HG03565 (cell line): ENCODE results near the gene PDE4D.
A peak's percentile ranks its signal among the peaks of the same experiment; 100 is the strongest.
"Not testable (repeated sequence)": the region's sequence is repeated elsewhere in the genome, so short reads cannot be mapped to it uniquely, and the experiment has no call there.

Source experiments
- ATAC-seq: cut with Tn5 transposase; IDR thresholded peaks from one replicate; pipeline ENCODE4 v1.9.1; 2021; ENCODE audit warnings: mild to moderate bottlenecking, moderate library complexity; ENCODE audit not compliant: unreplicated experiment

Gene PDE4D

DNA sequence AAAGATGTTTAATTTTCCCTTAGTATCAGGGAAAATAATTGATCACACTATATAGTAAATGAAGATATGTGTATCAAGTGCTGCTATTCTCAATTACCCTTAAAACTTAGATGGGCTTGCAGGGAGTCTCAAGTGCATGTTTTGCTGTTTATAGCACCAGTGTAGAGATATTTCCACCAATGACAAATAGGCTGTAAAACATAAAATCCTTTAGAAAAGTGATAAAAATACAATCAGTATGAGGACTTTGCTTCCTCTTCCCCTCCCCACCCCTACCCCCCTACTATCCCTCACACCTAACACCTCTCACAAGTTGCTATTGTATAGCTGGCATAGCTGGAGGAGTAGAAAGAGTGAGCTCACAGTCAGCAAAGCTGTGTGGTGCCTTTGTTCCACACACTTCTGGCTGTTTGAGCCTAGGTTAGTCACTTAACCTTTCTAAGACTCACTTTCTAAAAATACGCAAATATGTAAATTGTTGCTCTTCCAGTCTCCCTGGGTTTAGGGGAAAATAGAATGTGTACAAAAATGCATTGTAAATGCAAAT is 93.1 kb downstream of the PDE4D start:
- peak; percentile 18 for ATAC-seq

GRCh38 chr5:59799668-59800346 is 93.7 kb downstream of the PDE4D start:
- peak; percentile 62 for ATAC-seq

GRCh38 chr5:59798862-59799667 is 94.5 kb downstream of the PDE4D start:
- ATAC-seq, result peak; percentile 43

- ATAC-seq, result no peak
These were observed 98.4 kb downstream of the PDE4D start for GRCh38 chr5:59795141-59795540.

DNA sequence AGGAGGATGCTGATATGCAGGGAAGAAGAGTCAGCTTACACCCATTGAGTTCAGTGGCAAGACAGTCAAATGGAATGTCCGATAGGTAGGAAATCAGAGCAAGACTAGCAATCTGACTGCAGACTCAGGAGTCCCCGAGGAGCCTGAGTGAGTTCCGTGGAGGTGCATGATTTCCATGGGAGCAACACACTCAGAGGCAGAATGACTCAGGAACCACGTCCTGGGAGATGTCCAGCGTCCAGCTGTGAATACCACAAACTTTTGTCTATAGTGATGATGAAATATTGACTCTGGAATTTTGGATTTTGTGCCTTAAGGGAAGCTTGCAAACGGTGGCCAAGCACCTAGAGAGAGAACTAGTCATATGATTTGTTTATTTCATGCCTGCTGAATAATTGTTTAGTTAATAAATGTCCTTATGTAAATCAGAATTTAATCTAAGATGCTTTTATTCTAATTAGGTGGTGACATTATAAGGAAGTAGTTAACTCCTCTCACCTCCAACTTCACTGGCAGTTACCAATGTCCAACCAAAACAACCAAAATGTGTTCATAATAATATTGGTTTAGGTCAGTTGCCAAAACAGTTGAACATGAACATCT is 100.4 kb downstream of the PDE4D start:
- ATAC-seq, result no peak

DNA sequence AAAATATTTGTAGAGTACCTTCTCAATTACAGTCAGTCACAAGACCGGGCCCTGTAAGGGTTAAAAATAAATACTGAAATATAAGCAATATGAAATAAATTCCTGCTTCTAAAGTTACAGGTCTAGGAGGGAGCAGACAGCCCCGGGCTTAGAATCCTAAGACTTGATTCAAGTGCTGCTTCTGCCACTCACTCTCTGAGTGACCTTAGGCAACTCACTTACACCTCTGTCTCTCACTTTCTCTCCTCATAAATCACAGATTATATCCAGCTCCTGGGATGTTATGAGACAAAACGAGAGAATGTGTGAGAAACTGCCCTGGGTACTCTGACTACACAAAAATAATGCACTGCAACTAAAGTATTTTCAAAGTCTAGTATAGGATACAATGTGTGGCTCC is 101.9 kb downstream of the PDE4D start:
- ATAC-seq, result no peak

DNA sequence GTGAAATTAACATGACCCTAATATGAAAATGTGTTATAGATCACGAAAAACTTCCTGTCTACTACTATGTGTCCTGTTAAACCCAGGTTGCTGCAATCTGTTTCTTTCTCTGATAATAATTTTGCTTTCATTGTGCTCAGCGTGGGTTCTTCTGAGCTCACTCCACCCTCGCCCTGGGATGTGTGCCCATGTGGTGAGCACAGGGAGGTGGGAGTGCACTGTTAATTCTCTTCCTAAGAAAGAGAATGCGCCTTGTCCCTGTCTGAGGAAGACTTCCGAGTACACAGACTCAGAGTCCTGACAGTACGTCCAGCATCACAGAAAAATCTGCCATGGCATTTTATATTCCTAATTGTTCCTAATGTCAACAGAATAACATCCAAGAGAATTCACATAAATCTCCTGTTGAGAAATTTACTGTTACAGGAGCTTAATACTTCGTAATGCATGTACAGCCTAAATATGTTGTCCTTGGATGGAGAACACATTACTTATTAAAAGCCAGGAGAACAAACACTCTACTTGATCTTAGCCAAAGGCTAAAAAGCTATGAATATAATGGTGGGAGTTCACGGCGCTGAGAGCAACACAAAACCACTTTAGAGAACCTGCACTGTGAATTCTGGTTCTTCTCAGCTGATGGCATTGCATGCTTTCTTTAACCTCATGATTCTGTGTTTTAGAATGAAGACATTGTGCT is 102.6 kb downstream of the PDE4D start:
- peak; percentile 5 for ATAC-seq

- peak; percentile 57 for ATAC-seq
These were observed 103.2 kb downstream of the PDE4D start for GRCh38 chr5:59790376-59790775.

DNA sequence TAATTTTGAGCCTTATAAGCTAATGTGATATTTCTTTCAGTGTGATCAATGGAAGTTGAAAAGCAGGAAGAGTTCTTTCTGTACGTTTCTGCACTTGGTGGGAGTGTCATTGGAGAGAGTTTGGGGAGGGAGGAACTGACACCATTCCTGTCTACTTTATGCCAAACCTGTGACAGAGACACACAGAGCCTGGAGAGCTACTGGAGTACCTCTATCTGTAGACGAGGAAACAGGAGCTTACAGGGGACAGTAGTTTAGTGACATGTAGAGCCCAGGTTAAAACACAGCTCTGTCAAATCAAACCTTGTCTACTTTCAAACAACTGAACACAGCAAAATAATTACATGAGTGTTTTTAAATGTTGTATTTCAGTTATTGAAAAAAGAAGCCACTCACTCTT is 103.6 kb downstream of the PDE4D start:
- no peak for ATAC-seq

GRCh38 chr5:59789197-59789596 is 104.3 kb downstream of the PDE4D start:
- no peak for ATAC-seq

- ATAC-seq, result no peak
These were observed 107.2 kb downstream of the PDE4D start for GRCh38 chr5:59786334-59786805.

- no peak for ATAC-seq
These were observed 107.7 kb downstream of the PDE4D start for GRCh38 chr5:59785676-59786333.

- not testable (repeated sequence) for ATAC-seq
These were observed 108.8 kb downstream of the PDE4D start for GRCh38 chr5:59784708-59785107.

DNA sequence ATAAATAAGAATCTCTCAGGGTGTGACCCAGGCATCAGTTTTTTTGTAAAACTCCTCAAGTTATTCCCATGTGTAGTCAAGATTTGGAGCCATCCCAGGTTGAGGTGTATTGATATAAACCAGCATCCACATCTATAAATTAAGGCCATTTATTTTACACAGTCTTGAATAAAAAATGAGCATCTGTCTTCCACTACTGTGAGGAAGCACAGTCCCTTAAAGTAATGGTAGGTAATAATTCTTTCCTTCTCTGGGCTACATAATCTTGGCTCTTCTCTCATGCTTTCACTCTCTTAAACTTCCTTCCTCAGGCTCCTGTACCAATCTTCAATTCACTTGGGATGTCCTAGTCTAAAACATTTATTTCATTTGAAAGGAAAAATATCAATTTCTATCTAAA is 110.3 kb downstream of the PDE4D start:
- no peak for ATAC-seq

DNA sequence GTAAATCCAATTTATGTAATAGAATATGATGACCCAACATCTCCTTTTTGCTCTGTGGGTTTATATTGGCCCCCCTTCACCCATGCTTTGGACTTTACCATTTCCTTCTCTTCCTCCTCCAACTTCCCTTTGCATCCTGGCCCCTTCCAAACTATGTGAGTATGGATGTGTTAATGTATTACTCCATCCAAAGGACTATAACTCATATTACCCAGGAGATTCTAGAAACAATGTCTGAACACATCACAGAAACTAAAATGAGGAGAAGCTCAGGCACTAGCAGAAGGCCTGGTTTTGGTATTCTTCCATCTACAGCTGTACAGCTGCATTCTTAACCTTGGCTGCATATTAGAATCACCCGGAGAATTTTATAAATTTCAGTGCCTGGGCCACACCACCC is 110.7 kb downstream of the PDE4D start:
- ATAC-seq, result no peak

DNA sequence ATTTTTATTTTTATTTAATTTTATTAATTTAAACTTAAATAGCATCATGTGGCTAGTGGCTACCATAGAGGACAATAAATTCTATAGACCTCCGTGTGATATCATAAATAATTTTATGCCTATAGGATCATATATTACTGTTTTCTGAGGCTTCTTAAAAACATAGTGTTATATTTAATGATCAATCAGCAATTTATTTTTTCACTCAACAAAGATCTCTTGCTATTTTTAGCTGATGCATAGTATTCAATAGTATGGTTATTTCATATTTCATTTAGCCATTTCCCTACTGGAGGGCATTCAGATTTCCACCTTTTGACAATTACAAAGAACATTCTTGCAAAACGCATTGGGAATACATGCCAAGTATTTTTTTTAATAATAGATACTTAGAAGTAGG is 114.1 kb downstream of the PDE4D start:
- no peak for ATAC-seq

DNA sequence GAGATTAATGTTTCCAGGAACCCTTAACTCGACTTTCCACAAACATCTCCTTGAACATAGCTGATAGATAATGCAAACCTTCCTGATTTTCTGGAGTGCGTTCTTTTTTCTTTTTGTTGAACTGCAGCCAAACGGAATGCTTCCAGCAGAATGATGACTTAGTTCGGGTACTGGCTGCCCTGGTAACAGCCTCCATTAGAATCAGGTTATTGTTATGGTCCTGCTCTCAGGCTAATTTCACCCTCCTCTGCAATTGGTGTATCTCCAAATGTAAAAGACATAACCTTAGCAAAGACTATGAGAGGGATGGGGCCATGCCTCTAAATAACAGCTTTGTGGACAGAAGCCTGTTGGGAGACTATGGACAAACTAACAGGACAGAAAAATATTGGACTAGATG is 116.5 kb downstream of the PDE4D start:
- no peak for ATAC-seq

- ATAC-seq, result no peak
These were observed 120.2 kb downstream of the PDE4D start for GRCh38 chr5:59773294-59773693.

DNA sequence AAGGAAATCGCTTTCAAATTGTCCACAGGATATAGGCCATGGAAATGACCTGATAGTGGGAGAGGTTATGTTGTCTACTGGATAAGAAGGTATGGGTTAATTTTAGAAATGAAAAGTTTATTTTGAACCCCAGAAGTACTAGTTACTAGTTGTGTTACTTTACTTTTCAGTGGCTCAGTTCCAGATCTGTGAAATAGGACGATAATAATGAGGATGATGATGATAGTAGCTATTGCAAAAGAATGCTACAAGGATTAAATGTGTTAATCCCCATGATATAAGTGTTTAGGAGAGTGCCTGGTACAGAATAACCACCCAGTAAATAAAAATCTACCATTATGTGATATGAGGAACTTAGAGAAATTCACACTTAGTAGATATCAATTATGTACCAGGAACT is 120.8 kb downstream of the PDE4D start:
- no peak for ATAC-seq

DNA sequence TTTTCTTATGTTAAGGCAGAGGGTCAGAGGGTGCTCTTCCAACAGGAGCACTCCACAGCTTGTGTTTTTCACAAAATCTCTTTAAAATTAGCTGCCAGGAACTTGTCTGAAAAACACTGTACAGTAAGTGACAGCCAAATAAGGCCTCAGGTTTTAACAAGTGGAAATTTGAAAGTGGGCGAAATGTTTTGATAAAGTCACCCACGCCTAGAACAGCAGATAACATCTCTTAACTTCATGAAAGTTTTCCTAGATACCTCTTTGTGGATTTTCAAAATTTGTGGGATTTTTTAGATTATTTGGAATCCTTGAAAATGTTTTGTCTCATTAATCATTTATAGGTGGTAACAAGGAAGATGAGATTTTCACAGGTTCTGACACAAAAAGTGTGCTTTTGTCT is 121.3 kb downstream of the PDE4D start:
- no peak for ATAC-seq
